EL (cell line): ENCODE measurements around the gene DIP2C.
"Not testable (repeated sequence)": the region's sequence is repeated elsewhere in the genome, so short reads cannot be mapped to it uniquely, and the experiment has no call there.

Experiments used
- DNase-seq: peaks from one replicate; pipeline ENCODE4 v3.0.0-alpha.2; 2016

DIP2C gene

DNA sequence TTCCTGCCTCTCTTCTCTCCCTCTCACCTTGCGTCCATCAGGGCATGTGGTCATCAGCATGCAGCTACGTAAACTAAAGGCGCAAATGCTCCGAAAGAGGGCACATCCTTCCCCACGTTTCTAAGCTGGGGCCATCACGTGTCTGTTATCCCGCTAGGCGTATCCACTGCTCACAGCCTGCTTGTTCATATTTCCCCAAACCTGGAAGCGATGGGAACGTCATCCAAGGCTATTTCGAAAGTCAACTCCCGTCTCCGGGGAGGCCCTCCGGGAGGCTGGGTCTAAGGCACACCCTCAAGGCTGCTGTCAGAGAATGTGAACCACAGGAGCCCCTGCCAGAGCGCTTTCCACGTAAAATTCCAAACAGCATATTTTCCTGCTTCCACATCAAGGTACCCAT lies 199.2 kb downstream of the DIP2C start:
- DNase-seq, result no peak

DNA sequence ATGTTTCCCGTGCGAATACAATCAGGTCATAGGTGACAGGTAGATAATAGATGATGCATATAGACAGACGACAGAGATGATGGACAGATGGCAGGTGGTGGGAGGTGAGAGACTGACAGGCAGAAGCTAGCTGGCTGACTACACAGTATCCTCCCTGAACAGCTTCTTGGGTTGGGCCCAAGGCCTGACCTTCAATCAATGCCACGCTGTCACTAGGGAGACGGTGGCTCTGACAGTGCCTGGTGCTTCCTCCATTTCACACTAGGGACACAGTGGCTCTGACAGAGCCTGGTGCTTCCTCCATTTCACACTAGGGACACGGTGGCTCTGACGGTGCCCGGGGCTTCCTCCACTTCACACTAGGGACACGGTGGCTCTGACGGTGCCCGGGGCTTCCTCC lies 200.1 kb downstream of the DIP2C start:
- no peak for DNase-seq

DNA sequence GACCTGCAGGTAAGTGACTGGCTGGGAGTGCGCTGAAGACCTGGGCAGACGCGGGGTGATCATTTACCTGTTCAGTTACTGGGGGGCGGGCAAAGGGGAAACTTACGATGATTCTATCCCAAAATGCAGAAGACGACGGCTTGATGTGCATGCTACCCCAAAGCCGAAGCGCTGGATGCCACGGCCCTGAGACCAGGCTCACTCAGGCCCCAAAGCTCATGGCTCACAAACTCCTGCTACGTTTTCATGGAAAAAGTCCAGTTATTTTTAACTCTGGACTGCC lies 200.6 kb downstream of the DIP2C start:
- no peak for DNase-seq

DNA sequence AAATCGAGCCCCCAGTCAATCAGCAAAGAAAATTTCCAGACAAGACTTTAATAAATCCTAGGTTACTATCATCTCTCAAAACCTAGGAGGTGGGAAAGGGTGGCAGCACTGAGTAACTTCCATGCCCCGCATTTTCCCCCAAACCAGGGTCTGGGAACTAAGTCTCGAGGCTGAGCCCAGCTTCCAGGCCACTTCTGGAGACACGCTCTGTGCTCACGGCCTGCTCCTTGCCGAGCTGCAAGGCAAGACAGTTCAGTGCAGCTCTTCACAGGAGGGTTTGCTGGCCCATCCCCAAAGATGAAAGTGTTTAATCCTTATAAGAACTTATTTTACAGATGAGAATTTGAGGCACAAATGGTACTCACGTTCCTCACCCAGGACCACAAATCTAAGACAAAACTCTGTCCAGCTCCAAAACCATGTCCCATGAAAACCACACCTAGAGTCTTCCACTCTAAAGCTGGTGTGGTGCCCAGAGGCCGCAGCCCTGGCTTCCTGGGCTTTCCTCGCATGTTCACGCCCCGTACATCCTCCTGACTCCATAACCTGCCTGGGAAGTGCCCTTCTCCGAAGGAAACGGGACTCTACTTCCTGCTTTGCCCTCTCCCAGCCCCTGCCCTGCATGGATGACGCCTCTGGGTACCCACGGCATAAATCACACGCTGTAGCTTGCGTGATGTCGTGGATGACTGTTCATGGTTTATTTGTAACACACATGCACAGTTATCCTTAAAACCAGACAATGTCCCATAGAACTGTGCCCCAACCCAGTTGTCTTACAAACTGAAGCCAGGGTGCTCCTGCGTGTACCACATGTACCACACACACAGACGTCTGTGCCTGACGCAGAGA lies 201.2 kb downstream of the DIP2C start:
- no peak for DNase-seq

DNA sequence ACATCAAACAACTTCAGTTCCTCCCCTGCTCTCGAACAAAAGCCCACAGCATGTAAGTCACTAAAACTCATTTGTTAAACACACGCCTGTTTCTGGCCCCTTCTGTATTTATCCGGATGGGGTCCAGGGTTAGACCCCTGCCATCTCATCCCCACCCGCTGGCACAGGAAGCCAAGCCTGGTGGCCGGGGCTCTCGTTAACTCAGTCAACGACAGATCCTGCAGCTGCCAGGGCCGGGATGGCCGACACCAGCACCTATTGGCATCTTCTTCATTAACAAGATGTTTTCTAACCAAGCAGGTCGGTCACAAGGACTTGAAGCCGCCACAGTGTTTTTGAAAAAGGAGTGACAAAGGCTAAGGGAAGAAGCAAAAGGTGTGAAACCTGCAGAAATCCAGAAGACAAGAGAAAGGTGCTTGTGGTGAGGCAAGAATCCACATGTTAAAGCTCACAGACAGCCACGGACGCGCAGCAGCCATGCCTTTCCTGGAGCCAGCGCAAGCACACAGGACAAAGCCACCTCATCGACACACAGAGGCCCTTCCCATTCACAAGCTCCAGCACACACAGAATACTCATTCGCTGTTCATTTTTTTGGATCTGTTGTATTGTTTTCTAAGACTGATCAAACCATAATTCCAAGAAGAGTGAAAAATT lies 202.7 kb downstream of the DIP2C start:
- no peak for DNase-seq

DNA sequence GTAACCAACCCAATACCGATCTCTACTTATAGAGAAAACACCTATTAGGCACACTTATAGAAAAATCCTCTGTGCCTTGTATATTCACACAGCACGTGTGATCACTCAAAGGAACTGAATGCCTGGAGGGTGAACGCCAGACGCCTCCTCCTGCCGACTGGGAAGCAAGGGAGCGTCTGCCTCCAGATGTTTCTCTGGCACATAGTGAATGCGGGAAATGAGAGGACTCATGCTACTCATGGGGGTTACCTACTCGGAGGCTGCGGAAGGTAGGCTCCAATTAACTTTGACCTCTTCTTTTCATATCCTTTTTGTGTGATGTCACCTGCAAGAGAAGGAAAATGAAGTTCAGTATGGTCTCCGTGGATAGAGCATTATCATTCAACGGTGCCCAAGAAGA lies 203.3 kb downstream of the DIP2C start:
- DNase-seq, result no peak

DNA sequence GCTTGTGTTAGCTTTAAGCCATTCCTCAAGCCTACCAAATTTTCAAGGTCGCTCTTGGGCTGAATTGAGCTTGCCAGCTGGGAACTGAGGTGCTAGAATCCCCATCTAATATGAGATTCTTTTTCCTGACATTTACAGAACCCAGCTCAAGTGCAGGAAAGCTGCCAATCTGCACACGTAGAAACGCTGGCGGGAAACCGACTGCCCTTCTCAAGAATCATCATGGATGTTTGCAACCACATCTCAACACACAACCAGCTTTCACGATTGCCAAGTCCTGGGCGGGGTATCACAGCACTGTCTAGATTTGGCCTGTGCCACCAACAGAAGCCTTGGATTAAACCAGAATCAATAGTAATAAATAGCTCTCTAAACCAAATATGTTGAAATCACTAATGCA lies 203.7 kb downstream of the DIP2C start:
- no peak for DNase-seq

DNA sequence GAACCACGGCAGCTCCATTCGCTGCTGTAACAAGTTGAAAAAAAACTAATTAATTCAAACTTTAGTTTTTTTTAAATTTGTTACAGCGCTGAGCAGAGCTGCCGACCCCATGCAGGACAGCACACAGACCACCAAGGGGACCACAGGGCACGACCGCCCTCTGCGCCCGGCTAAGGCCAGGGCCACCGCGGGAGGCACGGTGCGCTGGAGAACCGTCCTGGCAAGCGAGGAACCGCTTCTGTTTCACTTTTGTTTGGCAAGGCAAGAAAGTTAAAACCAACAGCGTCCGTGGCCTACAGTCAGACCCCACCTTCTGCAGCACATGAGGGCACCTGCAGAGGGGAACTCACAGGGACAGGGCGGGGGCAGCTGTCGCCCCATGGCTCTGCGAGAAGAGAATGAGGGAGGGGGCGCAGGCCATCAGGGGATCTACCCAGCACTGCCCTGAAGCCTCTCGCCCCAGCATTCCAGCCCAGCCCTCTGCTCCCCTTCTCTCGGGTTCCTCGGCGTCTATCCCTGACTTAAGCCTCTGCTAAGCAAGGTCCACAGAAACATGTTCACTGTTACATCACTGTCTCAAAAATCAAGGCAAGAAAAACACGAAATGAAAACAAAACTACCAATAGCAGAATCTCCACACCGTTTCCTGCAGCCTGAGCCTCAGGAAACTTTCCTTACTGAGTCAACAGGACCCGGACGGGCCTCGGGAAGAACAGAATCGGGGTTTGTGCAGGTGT lies 204.4 kb downstream of the DIP2C start:
- DNase-seq, result no peak

DNA sequence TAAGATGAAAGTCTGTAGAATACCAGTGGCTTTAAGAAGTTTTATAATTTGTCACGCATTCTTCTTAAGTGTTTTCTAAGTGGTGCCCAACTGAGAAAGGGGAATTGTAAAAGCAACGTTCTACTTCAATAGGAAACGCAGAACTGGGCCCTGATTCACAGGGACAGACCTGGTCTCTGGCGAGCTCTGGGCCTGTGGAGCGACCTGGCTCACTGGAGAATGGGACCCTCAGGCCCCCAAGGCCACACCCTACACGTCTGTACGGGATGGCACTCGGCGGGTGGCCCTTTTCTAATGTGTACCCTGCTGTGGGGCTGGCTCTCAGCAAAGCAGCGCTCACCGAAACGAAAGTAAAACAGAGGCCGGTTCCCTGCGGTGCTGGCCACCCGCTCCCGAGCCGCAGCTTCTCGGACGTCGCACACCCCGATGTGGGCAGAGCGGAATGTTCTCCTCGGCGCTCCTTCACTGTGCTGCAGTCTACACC lies 205.0 kb downstream of the DIP2C start:
- DNase-seq, result no peak

DNA sequence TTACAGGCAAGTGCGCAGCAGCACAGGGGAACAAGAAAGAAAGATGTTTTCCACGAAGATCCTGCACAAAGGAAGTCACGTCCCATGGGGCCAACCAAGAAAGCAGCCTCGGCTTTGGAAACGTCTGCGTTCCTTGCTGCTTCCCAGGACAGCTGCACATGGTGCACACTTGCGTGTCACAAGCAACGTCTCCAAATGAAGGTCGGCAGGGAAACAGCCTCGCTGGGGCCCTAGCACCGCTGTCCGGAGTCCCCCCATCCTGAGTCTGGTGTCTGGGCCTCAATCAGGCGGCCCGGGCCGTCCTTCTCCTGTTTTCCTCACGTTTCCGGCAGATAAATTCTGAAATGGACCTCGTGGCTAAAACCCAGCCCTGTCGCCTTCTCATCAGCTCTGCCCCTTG lies 206.2 kb downstream of the DIP2C start:
- no peak for DNase-seq

DNA sequence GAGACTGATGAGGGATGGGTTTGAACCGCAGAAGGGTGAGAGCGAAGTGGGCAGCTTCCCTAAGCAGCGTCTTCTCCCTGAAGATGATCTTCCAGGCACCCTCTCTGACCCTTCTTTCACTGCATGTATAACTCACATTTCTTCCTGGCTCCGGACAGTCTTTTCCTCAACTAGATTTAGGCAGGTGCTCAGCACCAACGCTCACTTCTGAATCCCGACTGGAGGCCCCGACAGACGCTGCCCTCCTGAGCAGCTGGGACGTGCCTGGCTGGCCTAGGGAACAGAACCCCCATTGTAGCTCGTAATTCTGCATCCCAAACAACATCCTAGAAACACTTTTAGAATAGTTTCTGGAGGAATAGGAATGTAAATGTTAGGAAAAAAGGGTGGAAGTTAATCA lies 206.6 kb downstream of the DIP2C start:
- DNase-seq, result no peak

DNA sequence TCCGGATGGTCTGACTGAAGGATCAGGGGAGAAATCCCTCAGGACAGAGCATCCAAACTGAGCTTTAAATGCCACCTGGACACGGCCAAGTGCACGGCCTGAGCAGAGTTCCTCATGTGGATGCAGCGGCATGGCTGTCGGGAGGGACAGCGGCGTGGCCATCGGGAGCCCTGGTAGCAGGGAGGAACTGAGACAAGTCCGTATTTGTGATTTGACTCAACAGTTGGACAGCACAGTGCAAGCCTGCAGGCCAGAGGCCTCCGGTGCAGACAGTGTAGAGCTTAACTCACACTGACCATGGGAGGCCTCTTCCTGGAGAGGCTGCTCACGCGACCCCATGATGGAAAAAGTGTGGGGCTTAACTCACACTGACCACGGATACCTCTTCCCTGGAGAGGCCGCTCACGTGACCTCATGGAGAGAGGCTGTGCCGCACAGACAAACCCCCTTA lies 207.4 kb downstream of the DIP2C start:
- no peak for DNase-seq

DNA sequence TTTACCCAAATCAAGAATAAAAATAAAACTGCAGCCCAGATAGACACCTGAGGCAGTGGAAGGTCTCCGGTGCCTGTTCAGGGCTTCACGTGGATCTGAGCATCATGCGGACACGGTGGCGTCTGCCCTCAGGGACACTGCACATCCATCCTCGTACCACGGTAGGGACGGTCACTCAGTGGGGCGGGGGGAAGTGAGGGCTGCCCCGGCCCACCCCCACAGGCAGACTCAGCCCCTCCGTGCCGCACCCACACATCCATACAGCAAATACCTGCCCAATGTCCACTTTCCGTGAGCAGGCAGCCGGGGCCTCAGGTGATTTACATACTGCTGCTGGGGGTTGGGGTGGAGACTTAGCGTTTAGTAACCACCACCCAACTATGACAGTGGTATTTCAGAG lies 207.8 kb downstream of the DIP2C start:
- DNase-seq, result no peak

DNA sequence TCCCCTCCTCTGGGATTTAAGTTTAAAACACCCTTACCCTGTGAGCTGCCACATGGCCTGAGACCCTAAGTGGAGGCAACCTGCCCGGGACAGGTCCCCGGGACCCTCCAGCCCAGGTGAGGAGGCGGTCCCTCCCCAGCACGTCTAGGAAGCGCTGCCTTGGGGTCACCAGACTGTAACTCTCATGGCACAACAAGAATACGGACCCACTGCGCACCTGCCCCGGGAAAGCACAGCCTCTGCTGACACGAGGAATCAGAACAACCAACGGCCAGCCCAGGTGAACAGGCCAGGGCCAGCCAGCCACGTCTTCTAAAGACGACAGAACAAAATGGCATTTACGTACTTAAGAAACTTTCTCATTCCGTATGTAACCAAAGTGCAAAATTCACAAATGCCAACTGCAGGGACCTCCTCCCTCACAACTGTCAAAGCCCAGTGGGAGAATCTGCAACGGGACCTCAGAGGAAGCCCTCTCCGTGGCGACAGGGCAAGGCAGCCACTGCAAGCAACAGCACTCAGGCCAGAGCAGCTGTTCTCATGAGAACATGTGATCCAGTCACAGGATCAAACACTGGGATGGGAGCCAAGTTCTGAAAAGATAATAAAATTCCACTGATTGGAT lies 208.4 kb downstream of the DIP2C start:
- no peak for DNase-seq

DNA sequence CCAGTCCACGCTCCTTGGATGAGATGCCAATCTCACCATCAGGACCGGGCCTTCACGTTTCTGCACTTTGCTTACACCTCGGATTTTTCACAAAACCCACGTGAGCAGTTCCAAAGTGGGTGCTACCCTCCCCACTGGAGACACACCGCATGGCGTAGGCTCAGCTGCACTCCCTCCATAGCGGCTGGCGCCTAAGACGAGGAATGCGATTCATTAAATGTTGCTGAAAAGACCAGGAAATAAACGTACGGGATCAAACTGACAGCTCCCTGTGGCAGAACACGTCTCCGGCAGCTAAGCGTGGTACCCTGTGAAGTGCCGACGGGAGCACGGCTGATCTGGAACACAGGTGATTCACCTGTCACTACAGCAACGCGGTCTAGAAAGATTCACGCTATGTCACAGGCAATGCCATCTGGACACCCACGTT lies 209.0 kb downstream of the DIP2C start:
- DNase-seq, result no peak

DNA sequence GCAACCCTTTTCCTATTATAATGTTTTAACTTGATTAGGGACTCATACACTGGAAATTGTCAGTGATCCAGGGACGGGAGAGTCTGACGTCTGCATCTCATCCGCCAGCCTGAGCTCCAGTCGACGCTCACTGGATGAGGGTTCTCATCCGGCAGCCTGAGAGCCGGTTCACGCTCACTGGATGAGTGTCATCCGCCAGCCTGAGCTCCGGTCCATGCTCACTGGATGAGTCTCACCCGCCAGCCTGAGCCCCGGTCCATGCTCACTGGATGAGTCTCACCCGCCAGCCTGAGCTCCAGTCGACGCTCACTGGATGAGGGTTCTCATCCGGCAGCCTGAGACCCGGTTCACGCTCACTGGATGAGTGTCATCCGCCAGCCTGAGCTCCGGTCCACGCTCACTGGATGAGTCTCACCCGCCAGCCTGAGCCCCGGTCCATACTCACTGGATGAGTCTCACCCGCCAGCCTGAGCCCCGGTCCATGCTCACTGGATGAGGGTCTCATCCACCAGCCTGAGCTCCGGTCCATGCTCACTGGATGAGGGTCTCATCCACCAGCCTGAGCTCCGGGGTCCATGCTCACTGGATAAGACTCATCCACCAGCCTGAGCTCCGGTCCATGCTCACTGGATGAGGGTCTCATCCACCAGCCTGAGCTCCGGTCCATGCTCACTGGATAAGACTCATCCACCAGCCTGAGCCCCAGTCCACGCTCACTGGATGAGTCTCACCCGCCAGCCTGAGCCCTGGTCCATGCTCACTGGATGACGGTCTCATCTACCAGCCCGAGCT lies 209.6 kb downstream of the DIP2C start:
- DNase-seq, result not testable (repeated sequence)

DNA sequence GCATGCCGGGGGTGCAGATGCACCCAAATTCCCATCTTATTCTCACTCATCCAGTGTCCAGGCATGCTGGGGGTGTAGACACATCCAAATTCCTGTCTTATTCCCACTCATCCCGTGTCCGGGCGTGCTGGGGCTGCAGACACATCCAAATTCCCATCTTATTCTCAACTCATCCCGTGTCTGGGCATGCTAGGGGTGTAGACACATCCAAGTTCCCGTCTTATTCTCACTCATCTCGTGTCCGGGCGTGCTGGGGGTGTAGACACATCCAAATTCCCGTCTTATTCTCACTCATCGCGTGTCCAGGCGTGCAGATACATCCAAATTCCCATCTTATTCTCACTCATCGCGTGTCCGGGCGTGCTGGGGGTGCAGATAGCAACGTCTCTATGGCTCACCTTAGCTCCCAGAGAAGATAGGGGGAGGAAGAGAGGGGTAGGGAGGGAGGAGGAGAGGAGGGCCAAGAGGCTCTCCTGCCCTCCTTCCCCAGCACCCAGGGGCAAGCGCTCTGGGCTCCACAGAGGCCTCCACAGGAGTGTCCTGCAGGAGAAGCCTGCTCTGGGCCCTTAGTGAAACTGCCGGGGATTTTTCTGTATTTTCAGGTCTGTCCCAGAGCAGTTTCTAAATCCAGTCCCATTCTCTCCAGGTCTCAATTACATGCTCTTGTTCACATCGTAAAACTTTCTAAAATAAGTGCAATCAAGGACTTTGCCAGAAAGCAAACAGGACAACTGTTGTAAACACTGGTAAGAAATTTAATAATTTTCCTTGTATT lies 210.8 kb downstream of the DIP2C start:
- no peak for DNase-seq

DNA sequence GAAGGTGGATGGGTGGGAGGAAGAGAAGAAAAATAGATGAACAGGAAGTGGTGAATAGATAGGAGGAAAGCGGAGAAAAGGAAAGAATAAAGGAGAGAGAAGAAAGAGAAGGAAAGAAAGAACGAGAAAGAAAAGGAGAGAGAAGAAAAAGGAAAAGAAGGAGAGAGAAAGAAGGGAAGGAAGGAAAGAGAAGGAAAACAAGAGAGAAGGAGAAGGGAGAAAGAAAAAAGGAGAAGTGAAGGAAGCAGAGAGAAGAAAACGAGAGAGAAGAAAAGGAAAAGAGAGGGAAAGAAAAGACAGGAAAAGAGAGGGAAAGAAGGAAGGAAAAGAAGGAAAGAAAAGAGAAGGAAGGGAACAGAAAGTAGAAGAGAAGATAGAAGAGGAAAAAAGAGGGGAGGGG lies 211.8 kb downstream of the DIP2C start:
- DNase-seq, result no peak

DNA sequence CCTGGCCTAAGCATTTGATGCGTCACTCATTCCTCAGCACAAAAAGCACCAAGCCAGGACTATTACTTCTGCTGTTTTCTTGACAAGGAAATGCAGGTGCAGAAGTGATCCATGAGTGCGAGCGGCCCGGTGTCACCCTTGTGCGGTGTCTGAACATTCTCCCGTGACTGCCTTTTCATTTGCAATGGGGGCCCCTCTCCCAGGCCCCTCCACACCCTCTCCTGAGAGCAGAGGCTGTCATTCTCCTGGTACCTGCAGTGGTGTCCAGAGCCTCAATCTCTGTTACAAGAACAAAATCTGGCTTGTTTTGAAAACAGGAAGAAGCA lies 213.1 kb downstream of the DIP2C start:
- DNase-seq, result no peak

DNA sequence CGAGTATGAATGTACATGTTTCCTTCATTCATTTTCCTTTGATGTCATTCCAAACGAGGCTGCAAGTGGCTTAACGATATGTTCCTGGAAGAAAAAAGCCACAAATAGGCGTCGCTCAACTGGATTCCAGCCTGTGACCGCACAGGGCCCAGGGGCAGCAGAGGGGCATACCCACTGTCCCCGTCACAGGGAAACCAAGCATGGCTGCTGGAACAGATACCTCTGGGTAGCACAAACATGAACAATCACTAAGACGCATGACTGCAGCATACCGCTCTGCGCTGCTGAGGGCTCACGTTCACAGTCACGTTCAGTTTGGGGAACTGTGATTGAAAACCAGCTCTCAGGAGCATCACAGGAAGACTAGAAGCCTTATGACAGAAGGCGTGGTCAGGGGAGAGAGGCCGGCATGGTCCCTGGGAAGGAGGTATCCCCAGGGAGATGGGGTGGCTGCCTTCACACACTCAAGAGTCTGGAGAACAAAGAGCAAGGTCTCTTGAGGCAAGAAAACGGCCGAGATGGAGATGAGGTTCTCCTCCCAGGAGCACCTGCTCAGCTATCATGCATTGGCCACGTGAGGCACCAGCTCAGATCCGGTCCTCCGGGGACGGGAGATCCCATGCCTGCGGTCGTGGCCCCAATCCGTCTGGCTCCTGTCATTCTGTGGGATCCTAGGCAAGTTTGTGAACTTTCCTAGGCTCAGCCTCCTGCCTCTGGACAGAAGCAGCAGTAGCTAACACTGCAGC lies 213.6 kb downstream of the DIP2C start:
- no peak for DNase-seq

DNA sequence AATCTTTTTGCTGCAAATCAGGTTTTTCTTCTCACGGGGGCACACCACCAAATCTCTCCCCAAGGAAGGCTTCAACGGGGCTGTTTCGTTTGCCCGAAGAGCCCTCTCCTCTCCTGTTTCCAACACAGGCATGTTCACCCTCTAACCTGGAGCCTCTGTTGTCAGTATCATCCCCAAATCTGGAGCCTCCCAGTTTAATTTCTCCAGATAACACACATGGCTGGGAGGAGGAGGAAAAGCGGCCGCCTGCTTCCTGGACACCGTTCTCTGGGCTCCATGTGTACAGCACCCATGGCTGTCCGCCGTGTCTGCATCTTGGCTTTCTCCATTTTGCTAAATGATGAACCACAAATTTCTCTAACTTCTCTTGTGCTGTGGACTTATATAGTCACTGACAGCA lies 214.5 kb downstream of the DIP2C start:
- DNase-seq, result no peak
